RWPE2 (cell line): ENCODE data around the gene ANXA2.
A peak's percentile ranks its signal among the peaks of the same experiment; 100 is the strongest.

ENCODE experiments used
- ATAC-seq: fragments of 200-7000 bp; cut with Tn5 transposase; 3 replicates; pipeline ENCODE4 v1.9.1; 2021; ENCODE audit warnings: low read depth
- DNase-seq: peaks from one replicate; pipeline ENCODE4 v3.0.0-alpha.2; 2020; ENCODE audit warnings: low spot score
- H3K27ac ChIP-seq: fragments of 450-650 bp; 2 replicates; pipeline ENCODE4 v1.5.1; 2017; ENCODE audit warnings: mild to moderate bottlenecking; ENCODE audit not compliant: poor library complexity, severe bottlenecking
- H3K27me3 ChIP-seq: fragments of 250-450 bp; sonication (Bioruptor Pico); 2 replicates; pipeline ENCODE4 v1.5.1; 2021; ENCODE audit warnings: mild to moderate bottlenecking, moderate library complexity; ENCODE audit not compliant: insufficient read depth, poor library complexity, severe bottlenecking
- H3K36me3 ChIP-seq: fragments of 250-450 bp; sonication (Bioruptor Pico); 2 replicates; pipeline ENCODE4 v1.5.1; 2020; ENCODE audit warnings: low read depth, mild to moderate bottlenecking, moderate library complexity
- H3K4me1 ChIP-seq: fragments of 250-450 bp; sonication (Bioruptor Pico); 2 replicates; pipeline ENCODE4 v1.5.1; 2021; ENCODE audit warnings: mild to moderate bottlenecking, moderate library complexity; ENCODE audit not compliant: insufficient read depth, poor library complexity, severe bottlenecking
- H3K4me3 ChIP-seq: fragments of 250-450 bp; sonication (Bioruptor Pico); 2 replicates; pipeline ENCODE4 v1.5.1; 2021; ENCODE audit warnings: mild to moderate bottlenecking, moderate library complexity; ENCODE audit not compliant: severe bottlenecking
- H3K9me3 ChIP-seq: fragments of 250-450 bp; sonication (Bioruptor Pico); 2 replicates; pipeline ENCODE4 v1.5.1; 2021; ENCODE audit warnings: mild to moderate bottlenecking, moderate library complexity; ENCODE audit not compliant: severe bottlenecking
- CTCF ChIP-seq: fragments of 450-650 bp; IDR thresholded peaks from one replicate; pipeline ENCODE4 v1.5.1; 2017; ENCODE audit warnings: mild to moderate bottlenecking, moderate library complexity; ENCODE audit not compliant: poor library complexity, severe bottlenecking

ANXA2 gene

GRCh38 chr15:60381148-60381788 is 16.5 kb downstream of the ANXA2 start:
- peaks cover 100% of the 10 kb centered on the region for H3K36me3 ChIP-seq
- peaks cover 100% of the 10 kb centered on the region for H3K4me1 ChIP-seq
- DNase-seq (no peak), ATAC-seq (peak; percentile 12; the same call in 2 of the 3 replicates)
- H3K27ac ChIP-seq = peak overlapping the region; percentile 99
- no peaks in the 10 kb centered on the region for H3K9me3 ChIP-seq
- no peak for TF ChIP-seq CTCF
- H3K4me3 ChIP-seq = no peak overlapping the region
- no peaks in the 10 kb centered on the region for H3K27me3 ChIP-seq

- Histone ChIP-seq H3K4me1 (peaks cover 99% of the 10 kb centered on the region), H3K36me3 (peaks cover 98% of the 10 kb centered on the region), H3K4me3 (no peak overlapping the region), H3K27me3 (no peaks in the 10 kb centered on the region), H3K9me3 (no peaks in the 10 kb centered on the region), H3K27ac (peak overlapping the region; percentile 99)
- no peak for DNase-seq
- ATAC-seq = peak; percentile 42
- no peak for TF ChIP-seq CTCF
Observed at GRCh38 chr15:60379525-60380274, 18.1 kb downstream of the ANXA2 start.

GRCh38 chr15:60379185-60379524 is 18.6 kb downstream of the ANXA2 start:
- H3K9me3 ChIP-seq = no peaks in the 10 kb centered on the region
- peaks cover 97% of the 10 kb centered on the region for H3K36me3 ChIP-seq
- H3K27ac ChIP-seq = peak overlapping the region; percentile 99
- no peak for TF ChIP-seq CTCF
- no peak for DNase-seq
- H3K4me3 ChIP-seq = no peak overlapping the region
- H3K27me3 ChIP-seq = no peaks in the 10 kb centered on the region
- no peak for ATAC-seq
- H3K4me1 ChIP-seq = peaks cover 97% of the 10 kb centered on the region

- DNase-seq (no peak), ATAC-seq (no peak)
- Histone ChIP-seq H3K27me3 (no peaks in the 10 kb centered on the region), H3K4me3 (no peak overlapping the region), H3K4me1 (peaks cover 97% of the 10 kb centered on the region), H3K9me3 (no peaks in the 10 kb centered on the region), H3K27ac (peak overlapping the region; percentile 99), H3K36me3 (peaks cover 97% of the 10 kb centered on the region)
- TF ChIP-seq CTCF = no peak
Observed at GRCh38 chr15:60376677-60377095, 21.1 kb downstream of the ANXA2 start.

- no peak for TF ChIP-seq CTCF
- H3K27ac ChIP-seq = peak overlapping the region; percentile 99
Observed at GRCh38 chr15:60375306-60375705, 22.5 kb downstream of the ANXA2 start.

More at GRCh38 chr15:60375306-60375705, 22.5 kb downstream of the ANXA2 start:
- Histone ChIP-seq H3K4me1 (peaks cover 97% of the 10 kb centered on the region), H3K27me3 (no peaks in the 10 kb centered on the region), H3K36me3 (peaks cover 97% of the 10 kb centered on the region), H3K4me3 (no peak overlapping the region), H3K9me3 (no peaks in the 10 kb centered on the region)
- DNase-seq = no peak
- ATAC-seq = no peak
